Liver (tissue), 9 donors: ENCODE data around the gene TVP23C. TPM values are rescaled to one million over a fixed set of nuclear protein-coding genes. Genes with fewer than 3 reads are reported as not detected.

Experiments
- DNase-seq: peaks from one replicate; pipeline ENCODE4 v3.0.0-alpha.2; 2017; ENCODE audit warnings: low spot score
- H3K27ac ChIP-seq, 2 donors: one replicate each; pipeline ENCODE4 v1.7.0; 2013; ENCODE audit warnings: inconsistent platforms in 2 of 2, low read length in 2 of 2, control low read depth in 1 of 2, low read depth in 1 of 2, mild to moderate bottlenecking in 1 of 2
- H3K27me3 ChIP-seq, 4 donors: one replicate each; pipeline versions ENCODE4 v1.6.1 to v1.7.0; 2013; ENCODE audit warnings: low read length in 3 of 4, inconsistent platforms in 1 of 4, mild to moderate bottlenecking in 1 of 4, moderate library complexity in 1 of 4; ENCODE audit not compliant: control insufficient read depth in 4 of 4, insufficient read depth in 4 of 4
- H3K36me3 ChIP-seq, 4 donors: one replicate each; pipeline versions ENCODE4 v1.6.1 to v1.7.0; 2013; ENCODE audit warnings: low read length in 3 of 4, mild to moderate bottlenecking in 3 of 4, low read depth in 1 of 4, moderate library complexity in 1 of 4; ENCODE audit not compliant: control insufficient read depth in 4 of 4, insufficient read depth in 3 of 4
- H3K4me1 ChIP-seq, 4 donors: one replicate each; pipeline versions ENCODE4 v1.6.1 to v1.7.0; 2013; ENCODE audit warnings: low read length in 3 of 4, mild to moderate bottlenecking in 3 of 4, moderate library complexity in 1 of 4; ENCODE audit not compliant: control insufficient read depth in 4 of 4, insufficient read depth in 4 of 4
- H3K4me3 ChIP-seq, 3 donors: one replicate each; pipeline versions ENCODE4 v1.6.1 to v1.7.0; 2013; ENCODE audit warnings: low read length in 3 of 3, control low read depth in 1 of 3, low read depth in 1 of 3, mild to moderate bottlenecking in 1 of 3
- H3K9ac ChIP-seq, 2 donors: one replicate each; pipeline ENCODE4 v1.7.0; 2013; ENCODE audit warnings: low read length in 2 of 2, mild to moderate bottlenecking in 2 of 2, moderate library complexity in 2 of 2, control low read depth in 1 of 2, low read depth in 1 of 2
- H3K9me3 ChIP-seq, 4 donors: one replicate each; pipeline versions ENCODE4 v1.6.1 to v1.7.0; 2013; ENCODE audit warnings: low read length in 3 of 4; ENCODE audit not compliant: control insufficient read depth in 4 of 4
- ATF3 ChIP-seq: IDR thresholded peaks from 2 replicates; pipeline ENCODE4 v1.6.1; 2016; ENCODE audit warnings: antibody characterized with exemption
- CTCF ChIP-seq: fragments of 150-350 bp; IDR thresholded peaks from 2 replicates; pipeline ENCODE4 v1.5.1; 2017; ENCODE audit warnings: improper control_type of control experiment, low read depth, low read length; ENCODE audit not compliant: missing input control
- EGR1 ChIP-seq, 2 donors: IDR thresholded peaks; 2 replicates each; pipeline ENCODE4 v1.6.1; 2016 to 2018; ENCODE audit warnings: antibody characterized with exemption in 2 of 2, low read depth in 2 of 2
- FOXA1 ChIP-seq: IDR thresholded peaks from 2 replicates; pipeline ENCODE4 v1.6.1; 2016; ENCODE audit warnings: antibody characterized with exemption
- FOXA2 ChIP-seq: IDR thresholded peaks from 2 replicates; pipeline ENCODE4 v1.6.1; 2016; ENCODE audit warnings: antibody characterized with exemption
- HNF4A ChIP-seq, 2 donors: conservative IDR thresholded peaks; 2 replicates each; pipeline ENCODE4 v1.6.1; 2016; ENCODE audit warnings: antibody characterized with exemption in 2 of 2, mild to moderate bottlenecking in 2 of 2
- HNF4G ChIP-seq: IDR thresholded peaks from 2 replicates; pipeline ENCODE4 v1.6.1; 2016; ENCODE audit warnings: antibody characterized with exemption
- JUND ChIP-seq, 2 donors: IDR thresholded peaks; 2 replicates each; pipeline ENCODE4 v1.6.1; 2016; ENCODE audit warnings: antibody characterized with exemption in 2 of 2
- NR2F2 ChIP-seq: IDR thresholded peaks from 2 replicates; pipeline ENCODE4 v1.6.1; 2016; ENCODE audit warnings: antibody characterized with exemption
- RAD21 ChIP-seq, 2 donors: IDR thresholded peaks; 2 replicates each; pipeline ENCODE4 v1.6.1; 2016; ENCODE audit warnings: antibody characterized with exemption in 2 of 2, mild to moderate bottlenecking in 2 of 2
- REST ChIP-seq: IDR thresholded peaks from 2 replicates; pipeline ENCODE4 v1.6.1; 2016; ENCODE audit warnings: antibody characterized with exemption, mild to moderate bottlenecking
- RXRA ChIP-seq, 2 donors: IDR thresholded peaks; 2 replicates each; pipeline ENCODE4 v1.6.1; 2017 to 2018; ENCODE audit warnings: antibody characterized with exemption in 2 of 2, mild to moderate bottlenecking in 1 of 2
- TAF1 ChIP-seq: conservative IDR thresholded peaks from 2 replicates; pipeline ENCODE4 v1.6.1; 2016; ENCODE audit warnings: antibody characterized with exemption, mild to moderate bottlenecking
- YY1 ChIP-seq: IDR thresholded peaks from 2 replicates; pipeline ENCODE4 v1.6.1; 2016; ENCODE audit warnings: antibody characterized with exemption, mild to moderate bottlenecking
- ZBTB33 ChIP-seq: IDR thresholded peaks from 2 replicates; pipeline ENCODE4 v1.6.1; 2016; ENCODE audit warnings: antibody characterized with exemption
- WGBS: extraction: QIAGEN DNeasy Blood & Tissue Kit; methylation state at CpG from one replicate; pipeline ENCODE4 v1.1.7; 2013; 5-methylcytosine and 5-hydroxymethylcytosine counted together
- polyA plus RNA-seq, 2 donors: library from polyadenylated mRNA; stranded (reverse) in 1 of 2; unstranded in 1 of 2; fragments of 200-250 nt in 1 of 2; fragments of >200 nt in 1 of 2; fragmentation: Nextera tagmentation in 1 of 2; extraction: Ambion mirVana in 1 of 2; gene quantifications; one replicate each; pipeline versions ENCODE4 v1.2.1 to v1.2.3, GENCODE V29; 2013 to 2015
- total RNA-seq, 2 donors: library from RNA; depleted of rRNA; stranded (reverse); fragments of >200 nt; gene quantifications; one replicate each; pipeline ENCODE4 v1.2.3, GENCODE V29; 2014
- donor health status: healthy.
- donor health status: healthy.
- donor health status: healthy.
- donor health status: healthy.
- donor health status: healthy.

Gene TVP23C
- total and polyA plus RNA-seq, 4 donors, result 0.77 to 20.7 (median 4.9) TPM

- Histone ChIP-seq H3K4me1 (no peaks in the 10 kb centered on the region), H3K36me3 (peaks cover 0 to 3% (median 0%) of the 10 kb centered on the region in 4 donors), H3K4me3 (no peak overlapping the region), H3K9ac (no peak overlapping the region), H3K27me3 (no peaks in the 10 kb centered on the region), H3K27ac (no peak overlapping the region), H3K9me3 (peaks cover 0 to 5% (median 1%) of the 10 kb centered on the region in 4 donors)
- 77% methylated on average over 16 of the region's 16 CpGs for WGBS
- TF ChIP-seq RXRA (IDR thresholded peaks at IDR 0.05), result no peak
- TF ChIP-seq ATF3, result no peak
- TF ChIP-seq NR2F2, result peak; percentile 24
- peak; percentile 48 to 68 for TF ChIP-seq RAD21 (IDR thresholded peaks at IDR 0.05)
- DNase-seq, result no peak
Observed at GRCh38 chr17:15456972-15457722, 106.1 kb downstream of the TVP23C start.

- Histone ChIP-seq H3K4me3 (no peak overlapping the region), H3K27ac (no peak overlapping the region), H3K4me1 (no peaks in the 10 kb centered on the region), H3K36me3 (peaks cover 0 to 3% (median 0%) of the 10 kb centered on the region in 4 donors), H3K9me3 (peaks cover 0 to 5% (median 1%) of the 10 kb centered on the region in 4 donors), H3K27me3 (no peaks in the 10 kb centered on the region), H3K9ac (no peak overlapping the region)
- 94% methylated on average over 6 of the region's 6 CpGs for WGBS
- TF ChIP-seq HNF4G, result no peak
- TF ChIP-seq YY1, result no peak
- no peak for TF ChIP-seq TAF1
- TF ChIP-seq NR2F2, result no peak
- TF ChIP-seq RAD21 (IDR thresholded peaks at IDR 0.05), result no peak
- TF ChIP-seq CTCF, result no peak
- TF ChIP-seq RXRA (IDR thresholded peaks at IDR 0.05), result no peak
- no peak for TF ChIP-seq FOXA1
- TF ChIP-seq REST, result no peak
- no peak for TF ChIP-seq FOXA2
- TF ChIP-seq ZBTB33, result no peak
- no peak for TF ChIP-seq EGR1 (IDR thresholded peaks at IDR 0.05; ENCODE audit: low read depth in 2 of 2)
- no peak for TF ChIP-seq ATF3
- no peak for TF ChIP-seq JUND (IDR thresholded peaks at IDR 0.05)
- TF ChIP-seq HNF4A (conservative IDR thresholded peaks at IDR 0.05), result no peak
- no peak for DNase-seq
Observed at GRCh38 chr17:15456496-15456895, 106.8 kb downstream of the TVP23C start.
